WTC11 (cell line): ENCODE results near the gene OTUB1. TPM values are rescaled to one million over a fixed set of nuclear protein-coding genes. Genes with fewer than 3 reads are reported as not detected.

ENCODE experiments used
- ATAC-seq: fragments of 200-7000 bp; cut with Tn5 transposase; 2 replicates; pipeline ENCODE4 v1.10.0; 2021; ENCODE audit warnings: mild to moderate bottlenecking, moderate library complexity
- CTCF ChIA-PET: fragments of 300-600 bp; sonication (Branson Sonifier 250); formaldehyde crosslinking; loops from one replicate; lab custom pipeline; 2021; ENCODE audit warnings: antibody characterized with exemption; lab: Charles Lee
- POLR2A ChIA-PET: fragments of 350-600 bp; sonication (Branson Sonifier 250); formaldehyde crosslinking; loops from one replicate; lab custom pipeline; 2021; ENCODE audit warnings: antibody characterized with exemption; lab: Charles Lee
- DNase-seq: peaks from one replicate; pipeline ENCODE4 v3.0.0; 2021; ENCODE audit warnings: low spot score
- H3K27ac Mint-ChIP-seq: 2 replicates; pipeline ENCODE4 v1.8.0; 2021; ENCODE audit warnings: mixed read lengths
- H3K27me3 Mint-ChIP-seq: 2 replicates; pipeline ENCODE4 v1.8.0; 2021; ENCODE audit warnings: low read depth, mild to moderate bottlenecking, moderate library complexity, mixed read lengths
- H3K36me3 Mint-ChIP-seq: 2 replicates; pipeline ENCODE4 v1.8.0; 2021; ENCODE audit warnings: mixed read lengths
- H3K4me1 Mint-ChIP-seq: 2 replicates; pipeline ENCODE4 v1.8.0; 2022; ENCODE audit warnings: mixed read lengths
- H3K4me3 Mint-ChIP-seq: 2 replicates; pipeline ENCODE4 v1.8.0; 2021; ENCODE audit warnings: mild to moderate bottlenecking, moderate library complexity, mixed read lengths
- H3K9me3 Mint-ChIP-seq: 2 replicates; pipeline ENCODE4 v1.8.0; 2021; ENCODE audit warnings: mixed read lengths
- ATF1 ChIP-seq: sonication (generic); formaldehyde crosslinking; IDR thresholded peaks from 2 replicates; pipeline ENCODE4 v1.8.1; 2023; ENCODE audit warnings: mild to moderate bottlenecking, moderate library complexity, missing genetic modification reagents
- ETV6 ChIP-seq: sonication (generic); formaldehyde crosslinking; IDR thresholded peaks from 2 replicates; pipeline ENCODE4 v1.8.1; 2022; ENCODE audit warnings: mild to moderate bottlenecking, missing genetic modification reagents
- GRHL2 ChIP-seq: fragments of 250-450 bp; sonication (Bioruptor Pico); IDR thresholded peaks from 2 replicates; pipeline ENCODE4 v1.8.0; 2022; ENCODE audit warnings: mild to moderate bottlenecking, moderate library complexity; ENCODE audit not compliant: insufficient replicate concordance, severe bottlenecking
- GTF2I ChIP-seq: fragments of 250-450 bp; sonication (Bioruptor Pico); conservative IDR thresholded peaks from 2 replicates; pipeline ENCODE4 v1.4.0; 2021; ENCODE audit warnings: mild to moderate bottlenecking
- HMGA2 ChIP-seq: fragments of 250-450 bp; sonication (Bioruptor Pico); IDR thresholded peaks from 2 replicates; pipeline ENCODE4 v1.4.0; 2021; ENCODE audit warnings: mild to moderate bottlenecking, moderate library complexity
- JUN ChIP-seq: sonication (generic); formaldehyde crosslinking; IDR thresholded peaks from 2 replicates; pipeline ENCODE4 v1.8.0; 2023; ENCODE audit warnings: mild to moderate bottlenecking, missing genetic modification reagents
- MXD4 ChIP-seq: fragments of 250-450 bp; sonication (Bioruptor Pico); IDR thresholded peaks from 2 replicates; pipeline ENCODE4 v1.8.0; 2021; ENCODE audit warnings: mild to moderate bottlenecking, moderate library complexity, borderline replicate concordance
- TEAD4 ChIP-seq: sonication (generic); formaldehyde crosslinking; IDR thresholded peaks from 2 replicates; pipeline ENCODE4 v1.8.0; 2022; ENCODE audit warnings: mild to moderate bottlenecking, missing genetic modification reagents
- ZNF138 ChIP-seq: sonication (generic); formaldehyde crosslinking; conservative IDR thresholded peaks from 2 replicates; pipeline ENCODE4 v1.8.1; 2022; ENCODE audit warnings: mild to moderate bottlenecking, moderate library complexity, missing genetic modification reagents
- ZNF219 ChIP-seq: sonication (generic); formaldehyde crosslinking; IDR thresholded peaks from 2 replicates; pipeline ENCODE4 v1.8.0; 2023; ENCODE audit warnings: missing genetic modification reagents, mild to moderate bottlenecking, borderline replicate concordance
- ZNF232 ChIP-seq: sonication (generic); formaldehyde crosslinking; IDR thresholded peaks from 2 replicates; pipeline ENCODE4 v1.8.0; 2022; ENCODE audit warnings: mild to moderate bottlenecking, missing genetic modification reagents
- total RNA-seq: library from RNA; stranded (reverse); gene quantifications from 3 replicates; pipeline ENCODE4 v1.2.3, GENCODE V29; 2021
- TF ChIP-seq, protein P1 (sequence below): fragments of 250-450 bp; sonication (Bioruptor Pico); conservative IDR thresholded peaks from 2 replicates; pipeline ENCODE4 v1.9.0; 2021; ENCODE audit warnings: mild to moderate bottlenecking
- TF ChIP-seq, protein P2 (sequence below): sonication (generic); formaldehyde crosslinking; IDR thresholded peaks from 2 replicates; pipeline ENCODE4 v1.8.1; 2023; ENCODE audit warnings: mild to moderate bottlenecking, missing genetic modification reagents, borderline replicate concordance
- TF ChIP-seq, protein P3 (sequence below): sonication (generic); formaldehyde crosslinking; IDR thresholded peaks from 2 replicates; pipeline ENCODE4 v1.8.1; 2022; ENCODE audit warnings: mild to moderate bottlenecking, missing genetic modification reagents, moderate library complexity, borderline replicate concordance
- TF ChIP-seq, protein P4 (sequence below): sonication (generic); formaldehyde crosslinking; IDR thresholded peaks from 2 replicates; pipeline ENCODE4 v1.8.1; 2022; ENCODE audit warnings: mild to moderate bottlenecking, moderate library complexity, missing genetic modification reagents
- TF ChIP-seq, protein P5 (sequence below): sonication (generic); formaldehyde crosslinking; IDR thresholded peaks from 2 replicates; pipeline ENCODE4 v1.8.0; 2023; ENCODE audit warnings: missing genetic modification reagents
- TF ChIP-seq, protein P6 (sequence below): fragments of 250-450 bp; sonication (Bioruptor Pico); IDR thresholded peaks from 2 replicates; pipeline ENCODE4 v1.9.0; 2021; ENCODE audit warnings: mild to moderate bottlenecking
- TF ChIP-seq, protein P7 (sequence below): sonication (generic); formaldehyde crosslinking; IDR thresholded peaks from 2 replicates; pipeline ENCODE4 v1.8.0; 2022; ENCODE audit warnings: mild to moderate bottlenecking, missing genetic modification reagents

OTUB1 gene
- total RNA-seq, 1 experiment from 2014 or later: 112 TPM

DNA sequence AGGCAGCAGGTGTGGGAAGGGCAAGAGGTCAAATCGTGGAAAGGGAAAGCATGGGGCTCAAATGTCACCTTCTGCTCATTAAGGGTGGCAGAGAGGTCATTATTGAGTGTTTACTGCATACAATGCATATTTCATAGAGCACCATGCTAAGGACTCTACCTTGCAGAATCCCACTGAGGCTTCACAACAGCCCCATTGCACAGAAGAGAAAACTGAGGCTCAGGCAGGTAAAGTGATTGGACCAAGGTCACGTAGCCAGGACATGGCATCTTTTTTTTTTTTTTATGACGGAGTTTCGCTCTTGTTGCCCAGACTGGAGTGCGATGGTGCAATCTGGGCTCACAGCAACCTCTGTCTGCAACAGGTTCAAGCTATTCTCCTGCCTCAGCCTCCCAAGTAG lies 57.3 kb downstream of the OTUB1 start:
- Mint-ChIP-seq H3K4me1 (peaks cover 3% of the 10 kb centered on the region; the same call in 1 of the 2 replicates), H3K36me3 (no peaks in the 10 kb centered on the region), H3K4me3 (no peak overlapping the region), H3K27ac (no peak overlapping the region), H3K27me3 (peaks cover 95% of the 10 kb centered on the region), H3K9me3 (no peaks in the 10 kb centered on the region)
- DNase-seq (no peak), ATAC-seq (no peak)
- TF ChIP-seq, protein P1, sequence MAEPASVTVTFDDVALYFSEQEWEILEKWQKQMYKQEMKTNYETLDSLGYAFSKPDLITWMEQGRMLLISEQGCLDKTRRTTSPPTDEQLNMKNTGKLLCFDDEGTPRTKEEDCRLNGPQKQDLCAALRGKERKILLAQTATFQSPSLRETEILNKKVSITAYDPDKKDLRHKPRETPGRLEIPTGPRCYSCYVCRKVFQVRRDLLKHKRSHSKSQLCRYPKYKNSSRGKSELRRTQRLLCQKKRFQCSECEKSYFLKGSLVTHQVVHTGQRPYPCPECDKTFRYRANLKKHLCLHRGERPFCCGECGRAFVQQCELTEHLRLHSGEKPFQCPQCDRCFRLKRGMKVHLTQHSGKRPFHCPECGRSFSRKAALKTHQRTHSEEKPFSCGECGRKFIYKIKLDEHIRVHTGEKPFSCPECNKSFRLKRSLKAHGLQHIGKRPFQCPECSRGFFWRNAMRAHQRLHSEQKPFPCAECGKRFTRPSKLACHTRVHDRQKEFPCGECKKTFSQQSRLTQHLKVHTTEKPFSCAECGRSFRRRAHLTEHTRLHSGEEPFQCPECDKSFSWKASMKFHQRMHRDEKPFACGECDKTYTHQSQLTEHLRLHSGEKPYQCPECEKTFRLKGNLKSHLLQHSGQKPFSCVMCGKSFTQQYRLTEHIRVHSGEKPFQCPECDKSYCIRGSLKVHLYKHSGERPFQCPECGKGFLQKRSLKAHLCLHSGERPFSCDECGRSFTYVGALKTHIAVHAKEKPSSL (CRISPR knock-in tag): no peak
- TF ChIP-seq, protein P2, sequence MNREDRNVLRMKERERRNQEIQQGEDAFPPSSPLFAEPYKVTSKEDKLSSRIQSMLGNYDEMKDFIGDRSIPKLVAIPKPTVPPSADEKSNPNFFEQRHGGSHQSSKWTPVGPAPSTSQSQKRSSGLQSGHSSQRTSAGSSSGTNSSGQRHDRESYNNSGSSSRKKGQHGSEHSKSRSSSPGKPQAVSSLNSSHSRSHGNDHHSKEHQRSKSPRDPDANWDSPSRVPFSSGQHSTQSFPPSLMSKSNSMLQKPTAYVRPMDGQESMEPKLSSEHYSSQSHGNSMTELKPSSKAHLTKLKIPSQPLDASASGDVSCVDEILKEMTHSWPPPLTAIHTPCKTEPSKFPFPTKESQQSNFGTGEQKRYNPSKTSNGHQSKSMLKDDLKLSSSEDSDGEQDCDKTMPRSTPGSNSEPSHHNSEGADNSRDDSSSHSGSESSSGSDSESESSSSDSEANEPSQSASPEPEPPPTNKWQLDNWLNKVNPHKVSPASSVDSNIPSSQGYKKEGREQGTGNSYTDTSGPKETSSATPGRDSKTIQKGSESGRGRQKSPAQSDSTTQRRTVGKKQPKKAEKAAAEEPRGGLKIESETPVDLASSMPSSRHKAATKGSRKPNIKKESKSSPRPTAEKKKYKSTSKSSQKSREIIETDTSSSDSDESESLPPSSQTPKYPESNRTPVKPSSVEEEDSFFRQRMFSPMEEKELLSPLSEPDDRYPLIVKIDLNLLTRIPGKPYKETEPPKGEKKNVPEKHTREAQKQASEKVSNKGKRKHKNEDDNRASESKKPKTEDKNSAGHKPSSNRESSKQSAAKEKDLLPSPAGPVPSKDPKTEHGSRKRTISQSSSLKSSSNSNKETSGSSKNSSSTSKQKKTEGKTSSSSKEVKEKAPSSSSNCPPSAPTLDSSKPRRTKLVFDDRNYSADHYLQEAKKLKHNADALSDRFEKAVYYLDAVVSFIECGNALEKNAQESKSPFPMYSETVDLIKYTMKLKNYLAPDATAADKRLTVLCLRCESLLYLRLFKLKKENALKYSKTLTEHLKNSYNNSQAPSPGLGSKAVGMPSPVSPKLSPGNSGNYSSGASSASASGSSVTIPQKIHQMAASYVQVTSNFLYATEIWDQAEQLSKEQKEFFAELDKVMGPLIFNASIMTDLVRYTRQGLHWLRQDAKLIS (CRISPR knock-in tag): no peak
- TF ChIP-seq GRHL2 (CRISPR knock-in tag): no peak
- no peak for TF ChIP-seq ZNF219 (CRISPR knock-in tag)
- TF ChIP-seq, protein P3, sequence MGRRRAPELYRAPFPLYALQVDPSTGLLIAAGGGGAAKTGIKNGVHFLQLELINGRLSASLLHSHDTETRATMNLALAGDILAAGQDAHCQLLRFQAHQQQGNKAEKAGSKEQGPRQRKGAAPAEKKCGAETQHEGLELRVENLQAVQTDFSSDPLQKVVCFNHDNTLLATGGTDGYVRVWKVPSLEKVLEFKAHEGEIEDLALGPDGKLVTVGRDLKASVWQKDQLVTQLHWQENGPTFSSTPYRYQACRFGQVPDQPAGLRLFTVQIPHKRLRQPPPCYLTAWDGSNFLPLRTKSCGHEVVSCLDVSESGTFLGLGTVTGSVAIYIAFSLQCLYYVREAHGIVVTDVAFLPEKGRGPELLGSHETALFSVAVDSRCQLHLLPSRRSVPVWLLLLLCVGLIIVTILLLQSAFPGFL (CRISPR knock-in tag): no peak
- no peak for TF ChIP-seq HMGA2 (CRISPR knock-in tag)
- no peak for TF ChIP-seq ATF1 (CRISPR knock-in tag)
- TF ChIP-seq, protein P4, sequence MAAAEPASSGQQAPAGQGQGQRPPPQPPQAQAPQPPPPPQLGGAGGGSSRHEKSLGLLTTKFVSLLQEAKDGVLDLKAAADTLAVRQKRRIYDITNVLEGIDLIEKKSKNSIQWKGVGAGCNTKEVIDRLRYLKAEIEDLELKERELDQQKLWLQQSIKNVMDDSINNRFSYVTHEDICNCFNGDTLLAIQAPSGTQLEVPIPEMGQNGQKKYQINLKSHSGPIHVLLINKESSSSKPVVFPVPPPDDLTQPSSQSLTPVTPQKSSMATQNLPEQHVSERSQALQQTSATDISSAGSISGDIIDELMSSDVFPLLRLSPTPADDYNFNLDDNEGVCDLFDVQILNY (CRISPR knock-in tag): no peak
- TF ChIP-seq, protein P5, sequence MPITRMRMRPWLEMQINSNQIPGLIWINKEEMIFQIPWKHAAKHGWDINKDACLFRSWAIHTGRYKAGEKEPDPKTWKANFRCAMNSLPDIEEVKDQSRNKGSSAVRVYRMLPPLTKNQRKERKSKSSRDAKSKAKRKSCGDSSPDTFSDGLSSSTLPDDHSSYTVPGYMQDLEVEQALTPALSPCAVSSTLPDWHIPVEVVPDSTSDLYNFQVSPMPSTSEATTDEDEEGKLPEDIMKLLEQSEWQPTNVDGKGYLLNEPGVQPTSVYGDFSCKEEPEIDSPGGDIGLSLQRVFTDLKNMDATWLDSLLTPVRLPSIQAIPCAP (CRISPR knock-in tag): no peak
- TF ChIP-seq, protein P6, sequence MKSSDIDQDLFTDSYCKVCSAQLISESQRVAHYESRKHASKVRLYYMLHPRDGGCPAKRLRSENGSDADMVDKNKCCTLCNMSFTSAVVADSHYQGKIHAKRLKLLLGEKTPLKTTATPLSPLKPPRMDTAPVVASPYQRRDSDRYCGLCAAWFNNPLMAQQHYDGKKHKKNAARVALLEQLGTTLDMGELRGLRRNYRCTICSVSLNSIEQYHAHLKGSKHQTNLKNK (CRISPR knock-in tag): no peak
- no peak for TF ChIP-seq JUN (CRISPR knock-in tag)
- no peak for TF ChIP-seq ZNF232 (CRISPR knock-in tag)
- no peak for TF ChIP-seq ETV6
- TF ChIP-seq TEAD4 (CRISPR knock-in tag): no peak
- TF ChIP-seq ZNF138 (CRISPR knock-in tag): no peak
- TF ChIP-seq MXD4: no peak
- TF ChIP-seq, protein P7, sequence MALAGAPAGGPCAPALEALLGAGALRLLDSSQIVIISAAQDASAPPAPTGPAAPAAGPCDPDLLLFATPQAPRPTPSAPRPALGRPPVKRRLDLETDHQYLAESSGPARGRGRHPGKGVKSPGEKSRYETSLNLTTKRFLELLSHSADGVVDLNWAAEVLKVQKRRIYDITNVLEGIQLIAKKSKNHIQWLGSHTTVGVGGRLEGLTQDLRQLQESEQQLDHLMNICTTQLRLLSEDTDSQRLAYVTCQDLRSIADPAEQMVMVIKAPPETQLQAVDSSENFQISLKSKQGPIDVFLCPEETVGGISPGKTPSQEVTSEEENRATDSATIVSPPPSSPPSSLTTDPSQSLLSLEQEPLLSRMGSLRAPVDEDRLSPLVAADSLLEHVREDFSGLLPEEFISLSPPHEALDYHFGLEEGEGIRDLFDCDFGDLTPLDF (CRISPR knock-in tag): no peak
- no peak for TF ChIP-seq GTF2I (CRISPR knock-in tag)
- CTCF ChIA-PET: interaction anchor here (0.6 to 1.8 kb wide), 2 partner anchors 43 to 45 kb away, joined by 4 read pairs; no protein-coding TSS in a partner anchor
- POLR2A ChIA-PET: no interaction called here
